Tibial artery (tissue), 4 donors: ENCODE results near the gene PRSS2.
"Not testable (repeated sequence)": the region's sequence is repeated elsewhere in the genome, so short reads cannot be mapped to it uniquely, and the experiment has no call there.

Source experiments
- DNase-seq, 2 donors: peaks; one replicate each; pipeline ENCODE4 v3.0.0-alpha.2; 2019
- H3K27ac ChIP-seq, 2 donors: fragments of 200-600 bp; sonication (generic) in 1 of 2; 1 replicate in 1 of 2; 2 replicates in 1 of 2; pipeline ENCODE4 v1.5.1; 2018 to 2019; ENCODE audit warnings: mild to moderate bottlenecking in 1 of 2
- H3K27me3 ChIP-seq, 2 donors: fragments of 200-600 bp; sonication (generic) in 1 of 2; one replicate each; pipeline versions ENCODE4 v1.5.1 to v1.6.0; 2016 to 2019
- H3K36me3 ChIP-seq, 3 donors: fragments of 200-600 bp; sonication (generic) in 2 of 3; one replicate each; pipeline ENCODE4 v1.5.1; 2016 to 2019; ENCODE audit warnings: mild to moderate bottlenecking in 2 of 3
- H3K4me1 ChIP-seq, 4 donors: fragments of 200-600 bp; sonication (generic) in 2 of 4; 1 replicate in 3 of 4; 2 replicates in 1 of 4; pipeline ENCODE4 v1.5.1; 2016 to 2019
- H3K4me3 ChIP-seq, 2 donors: fragments of 200-600 bp; sonication (generic) in 1 of 2; 1 replicate in 1 of 2; 2 replicates in 1 of 2; pipeline ENCODE4 v1.5.1; 2018 to 2019; ENCODE audit warnings: mild to moderate bottlenecking in 2 of 2
- H3K9me3 ChIP-seq, 3 donors: fragments of 200-600 bp; sonication (generic) in 1 of 3; one replicate each; pipeline ENCODE4 v1.5.1; 2016 to 2019
- intact Hi-C: fragments of 100-400 bp; cut with DNase I; formaldehyde crosslinking; loops from one replicate; pipeline ENCODE4 v1.15.0; 2023; ENCODE audit warnings: low total_unique reads
- TF ChIP-seq, protein P1 (sequence below), 2 experiments: fragments of 200-600 bp in 1 of 2; fragments of 450-650 bp in 1 of 2; IDR thresholded peaks; one replicate each; pipeline ENCODE4 v1.5.1; 2017 to 2019; ENCODE audit warnings: antibody characterized with exemption in 2 of 2, mild to moderate bottlenecking in 1 of 2, moderate library complexity in 1 of 2

PRSS2 gene

DNA sequence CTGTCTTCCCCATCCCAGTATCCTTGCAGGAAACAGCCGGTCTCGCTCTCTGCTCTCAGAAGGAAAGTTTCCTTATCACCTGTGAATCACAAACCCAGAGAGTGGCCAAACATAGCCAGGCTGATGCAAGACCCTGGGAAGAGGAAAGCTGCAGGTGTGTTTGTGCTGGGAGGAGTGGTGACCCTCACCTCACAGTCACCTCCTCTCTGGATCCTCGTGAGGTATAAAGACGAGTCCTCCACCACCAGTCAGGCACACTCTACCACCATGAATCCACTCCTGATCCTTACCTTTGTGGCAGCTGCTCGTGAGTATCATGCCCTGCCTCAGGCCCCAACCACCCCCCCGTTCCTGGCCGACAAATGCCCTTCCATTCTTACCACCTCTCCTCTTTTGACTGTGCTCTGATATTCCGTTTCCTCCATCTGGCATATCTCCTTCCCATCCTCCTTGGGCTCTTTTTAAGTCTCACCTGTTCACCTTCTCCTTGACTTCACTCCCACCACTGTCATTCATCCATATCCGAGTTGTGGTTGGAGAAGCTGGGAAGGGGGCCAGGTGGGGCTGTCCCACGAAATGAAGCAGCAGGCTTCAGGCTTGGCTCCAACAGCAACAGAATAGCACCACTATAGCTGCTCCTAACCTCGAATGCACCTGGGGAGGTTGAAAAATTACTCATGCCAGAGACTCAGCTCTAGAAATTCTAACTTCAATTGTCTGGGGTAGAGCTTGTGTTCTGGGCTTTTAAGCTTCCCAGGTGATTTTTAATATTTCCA is 21.4 kb upstream of the PRSS2 start, which contains the start of gene PRSS1:
PRSS1 (plus strand) TSS at position 255 of the 776 bp plus-strand sequence; CDS start at position 268, 13 bp downstream.
- DNase-seq = no peak
- no peak within 1 kb of the TSS for H3K4me3 ChIP-seq
- TF ChIP-seq, protein P1, sequence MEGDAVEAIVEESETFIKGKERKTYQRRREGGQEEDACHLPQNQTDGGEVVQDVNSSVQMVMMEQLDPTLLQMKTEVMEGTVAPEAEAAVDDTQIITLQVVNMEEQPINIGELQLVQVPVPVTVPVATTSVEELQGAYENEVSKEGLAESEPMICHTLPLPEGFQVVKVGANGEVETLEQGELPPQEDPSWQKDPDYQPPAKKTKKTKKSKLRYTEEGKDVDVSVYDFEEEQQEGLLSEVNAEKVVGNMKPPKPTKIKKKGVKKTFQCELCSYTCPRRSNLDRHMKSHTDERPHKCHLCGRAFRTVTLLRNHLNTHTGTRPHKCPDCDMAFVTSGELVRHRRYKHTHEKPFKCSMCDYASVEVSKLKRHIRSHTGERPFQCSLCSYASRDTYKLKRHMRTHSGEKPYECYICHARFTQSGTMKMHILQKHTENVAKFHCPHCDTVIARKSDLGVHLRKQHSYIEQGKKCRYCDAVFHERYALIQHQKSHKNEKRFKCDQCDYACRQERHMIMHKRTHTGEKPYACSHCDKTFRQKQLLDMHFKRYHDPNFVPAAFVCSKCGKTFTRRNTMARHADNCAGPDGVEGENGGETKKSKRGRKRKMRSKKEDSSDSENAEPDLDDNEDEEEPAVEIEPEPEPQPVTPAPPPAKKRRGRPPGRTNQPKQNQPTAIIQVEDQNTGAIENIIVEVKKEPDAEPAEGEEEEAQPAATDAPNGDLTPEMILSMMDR (IDR thresholded peaks at IDR 0.05) = no peak
- intact Hi-C loops = no loop called here
- no peak within 1 kb of the TSS for H3K27ac ChIP-seq
- H3K9me3 ChIP-seq = no peaks in the 10 kb centered on the region
- H3K4me1 ChIP-seq = no peaks in the 10 kb centered on the region
- no peaks in the 10 kb centered on the region for H3K27me3 ChIP-seq
- no peaks in the 10 kb centered on the region for H3K36me3 ChIP-seq

DNA sequence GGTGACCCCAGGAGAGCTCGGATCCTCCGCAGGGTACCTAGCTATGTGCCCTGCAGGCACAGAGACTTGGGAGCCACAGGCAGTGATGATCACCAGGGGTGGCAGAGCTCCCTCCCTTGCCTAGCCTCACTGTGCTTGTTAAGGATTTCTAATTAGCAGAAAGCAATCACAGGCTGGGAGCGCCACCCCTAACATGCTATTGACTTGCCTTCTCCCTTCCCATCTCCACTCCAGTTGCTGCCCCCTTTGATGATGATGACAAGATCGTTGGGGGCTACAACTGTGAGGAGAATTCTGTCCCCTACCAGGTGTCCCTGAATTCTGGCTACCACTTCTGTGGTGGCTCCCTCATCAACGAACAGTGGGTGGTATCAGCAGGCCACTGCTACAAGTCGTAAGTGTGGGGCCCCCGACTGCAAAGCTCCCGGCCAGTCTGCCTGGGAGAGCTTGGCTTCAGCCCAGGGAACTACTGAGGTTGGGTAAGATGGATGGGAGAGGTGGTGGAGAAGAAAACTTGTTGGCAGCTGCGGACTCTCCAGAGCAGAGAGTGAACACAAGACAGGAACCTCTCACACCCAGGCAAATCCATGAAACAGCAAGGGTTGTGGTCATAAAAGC is 20.3 kb upstream of the PRSS2 start:
- TF ChIP-seq, protein P1 (IDR thresholded peaks at IDR 0.05) = no peak

DNA sequence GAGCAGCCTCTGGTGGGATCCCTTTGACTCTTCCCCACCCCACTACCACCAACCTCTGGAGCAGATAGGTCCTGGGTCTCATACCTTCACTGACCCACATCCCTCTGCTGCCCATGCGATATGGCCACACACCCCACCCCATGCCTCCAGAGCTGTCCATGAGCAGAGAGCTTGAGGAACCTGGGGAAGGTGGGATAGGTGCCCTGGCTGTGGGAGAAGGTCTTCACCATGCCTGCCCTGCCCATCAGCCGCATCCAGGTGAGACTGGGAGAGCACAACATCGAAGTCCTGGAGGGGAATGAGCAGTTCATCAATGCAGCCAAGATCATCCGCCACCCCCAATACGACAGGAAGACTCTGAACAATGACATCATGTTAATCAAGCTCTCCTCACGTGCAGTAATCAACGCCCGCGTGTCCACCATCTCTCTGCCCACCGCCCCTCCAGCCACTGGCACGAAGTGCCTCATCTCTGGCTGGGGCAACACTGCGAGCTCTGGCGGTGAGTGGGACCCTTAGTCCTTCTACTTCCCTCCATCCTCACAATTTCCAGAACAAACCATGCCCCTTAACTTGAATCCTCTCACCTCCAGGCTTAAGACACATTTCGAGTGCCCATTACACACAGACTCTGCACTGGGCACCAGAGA is 19.1 kb upstream of the PRSS2 start:
- H3K4me1 ChIP-seq, H3K9me3 ChIP-seq, H3K27me3 ChIP-seq, DNase-seq, H3K36me3 ChIP-seq, H3K4me3 ChIP-seq, intact Hi-C loops, H3K27ac ChIP-seq: not testable (repeated sequence)

More for the DNA sequence above, 20.3 kb upstream of the PRSS2 start:
- intact Hi-C loops = no loop called here
- Histone ChIP-seq H3K36me3 (no peaks in the 10 kb centered on the region), H3K9me3 (no peaks in the 10 kb centered on the region), H3K4me1 (no peaks in the 10 kb centered on the region), H3K27ac (no peak overlapping the region), H3K27me3 (no peaks in the 10 kb centered on the region), H3K4me3 (no peak overlapping the region)
- no peak for DNase-seq

DNA sequence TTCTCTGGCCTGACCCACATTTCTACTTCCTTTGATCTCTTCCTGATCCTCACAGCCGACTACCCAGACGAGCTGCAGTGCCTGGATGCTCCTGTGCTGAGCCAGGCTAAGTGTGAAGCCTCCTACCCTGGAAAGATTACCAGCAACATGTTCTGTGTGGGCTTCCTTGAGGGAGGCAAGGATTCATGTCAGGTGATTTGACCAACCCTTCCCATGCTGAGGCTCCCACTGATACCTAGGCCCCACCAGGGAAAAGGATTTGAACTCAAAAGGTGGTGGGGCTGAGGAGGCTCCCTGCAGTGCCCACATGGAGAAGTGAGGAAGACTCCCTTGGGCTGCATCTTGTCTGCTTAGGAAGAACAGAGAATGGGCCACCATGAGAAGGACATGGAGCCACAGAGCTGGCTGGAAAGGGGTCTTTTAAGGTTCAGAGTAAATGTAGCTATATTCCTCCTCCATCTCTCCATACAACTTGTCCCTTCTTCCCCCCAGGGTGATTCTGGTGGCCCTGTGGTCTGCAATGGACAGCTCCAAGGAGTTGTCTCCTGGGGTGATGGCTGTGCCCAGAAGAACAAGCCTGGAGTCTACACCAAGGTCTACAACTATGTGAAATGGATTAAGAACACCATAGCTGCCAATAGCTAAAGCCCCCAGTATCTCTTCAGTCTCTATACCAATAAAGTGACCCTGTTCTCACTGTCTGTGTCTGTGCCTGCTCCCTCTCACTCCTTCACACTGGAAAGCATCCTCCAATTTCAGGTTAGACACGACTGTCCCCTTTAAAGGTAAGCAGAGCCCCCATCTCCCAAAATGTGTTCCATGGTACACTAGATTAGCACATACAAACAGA is 18.2 kb upstream of the PRSS2 start:
- TF ChIP-seq, protein P1 (IDR thresholded peaks at IDR 0.05) = no peak
- Histone ChIP-seq H3K36me3 (no peaks in the 10 kb centered on the region), H3K4me1 (no peaks in the 10 kb centered on the region), H3K4me3 (no peak overlapping the region), H3K27me3 (no peaks in the 10 kb centered on the region), H3K27ac (no peak overlapping the region), H3K9me3 (no peaks in the 10 kb centered on the region)
- DNase-seq = no peak
- intact Hi-C loops = no loop called here

DNA sequence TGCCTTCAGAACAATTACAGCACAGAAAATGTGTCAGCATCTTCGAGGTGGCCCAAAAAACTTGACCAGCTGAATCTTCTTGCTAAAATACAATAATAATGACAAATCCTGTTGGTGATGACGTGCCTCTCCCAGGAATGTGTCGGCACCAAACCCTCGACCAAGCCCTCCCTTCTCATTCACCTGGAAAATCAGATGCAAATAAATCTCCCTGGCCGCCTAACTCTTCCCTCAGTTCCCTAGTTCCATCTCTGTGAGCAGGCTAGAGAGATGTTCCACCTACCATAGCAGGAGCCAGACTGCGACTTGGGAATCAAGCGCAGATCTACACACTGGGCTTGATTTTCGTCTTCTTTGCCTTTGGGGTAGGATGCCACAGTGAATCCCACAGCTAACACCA is 17.4 kb upstream of the PRSS2 start:
- TF ChIP-seq, protein P1 (IDR thresholded peaks at IDR 0.05) = no peak
- Histone ChIP-seq H3K27ac (no peak overlapping the region), H3K27me3 (no peaks in the 10 kb centered on the region), H3K9me3 (no peaks in the 10 kb centered on the region), H3K4me1 (no peaks in the 10 kb centered on the region), H3K36me3 (no peaks in the 10 kb centered on the region), H3K4me3 (no peak overlapping the region)
- DNase-seq = no peak
- intact Hi-C loops = no loop called here

DNA sequence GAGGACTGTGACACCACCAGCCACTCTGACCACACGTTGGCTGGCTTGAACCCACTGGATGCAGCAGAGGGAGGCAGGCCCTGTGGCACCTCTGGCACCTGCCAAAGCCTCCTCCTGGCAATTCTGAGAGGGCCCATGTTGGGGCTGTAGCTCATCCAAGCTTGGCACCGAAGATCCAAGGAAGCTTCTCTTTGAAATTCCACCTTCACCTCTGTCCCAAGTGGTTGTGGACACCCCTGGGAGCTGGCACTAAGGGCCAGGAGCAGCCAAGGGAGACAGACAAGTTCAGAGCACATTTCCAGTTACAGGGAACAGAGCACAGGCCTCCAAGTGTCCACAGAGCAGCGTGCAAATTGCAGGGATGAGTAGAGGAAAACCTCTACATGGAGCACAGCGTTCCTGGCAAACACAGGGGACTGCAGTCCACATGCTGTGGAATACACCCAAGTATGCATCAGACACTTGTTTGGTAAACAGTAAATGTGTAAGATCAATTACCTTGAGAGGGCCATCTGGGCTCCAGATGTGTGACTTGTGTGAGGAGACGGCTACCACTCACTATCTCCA is 16.8 kb upstream of the PRSS2 start:
- intact Hi-C loops, H3K27me3 ChIP-seq, H3K27ac ChIP-seq, H3K36me3 ChIP-seq, H3K9me3 ChIP-seq, DNase-seq, H3K4me1 ChIP-seq, H3K4me3 ChIP-seq: not testable (repeated sequence)
